NCI-H128 (cell line): ENCODE measurements around the gene WDSUB1.

ENCODE experiments used
- DNase-seq: peaks from one replicate; lab custom pipeline; 2025; ENCODE audit not compliant: unreplicated experiment; lab: John Stamatoyannopoulos, UW

WDSUB1 gene

GRCh38 chr2:159225025-159226016 lies 61.2 kb downstream of the WDSUB1 start:
- peak; percentile 20 for DNase-seq

GRCh38 chr2:159224061-159224813 lies 62.3 kb downstream of the WDSUB1 start:
- no peak for DNase-seq

GRCh38 chr2:159219394-159219998 lies 67.0 kb downstream of the WDSUB1 start:
- DNase-seq, result no peak

GRCh38 chr2:159218389-159218788 lies 68.1 kb downstream of the WDSUB1 start:
- DNase-seq, result no peak

GRCh38 chr2:159217676-159218075 lies 68.8 kb downstream of the WDSUB1 start:
- DNase-seq, result no peak

GRCh38 chr2:159215116-159215515 lies 71.4 kb downstream of the WDSUB1 start:
- no peak for DNase-seq

GRCh38 chr2:159214325-159214865 lies 72.1 kb downstream of the WDSUB1 start:
- DNase-seq, result no peak

- no peak for DNase-seq
These were observed 73.2 kb downstream of the WDSUB1 start for GRCh38 chr2:159213296-159213695.

GRCh38 chr2:159211447-159212396 lies 74.8 kb downstream of the WDSUB1 start:
- no peak for DNase-seq

GRCh38 chr2:159209341-159210306 lies 76.9 kb downstream of the WDSUB1 start:
- DNase-seq, result no peak

GRCh38 chr2:159208438-159208837 lies 78.1 kb downstream of the WDSUB1 start:
- DNase-seq, result no peak

- DNase-seq, result no peak
These were observed 79.6 kb downstream of the WDSUB1 start for GRCh38 chr2:159206736-159207380.

- no peak for DNase-seq
These were observed 81.9 kb downstream of the WDSUB1 start for GRCh38 chr2:159204381-159205144.

- DNase-seq, result no peak
These were observed 83.9 kb downstream of the WDSUB1 start for GRCh38 chr2:159202568-159203071.

GRCh38 chr2:159201360-159202063 lies 85.0 kb downstream of the WDSUB1 start:
- DNase-seq, result no peak

- no peak for DNase-seq
These were observed 86.0 kb downstream of the WDSUB1 start for GRCh38 chr2:159200498-159200897.
